Mesothelial cell of epicardium (in vitro differentiated cells): ENCODE data around the gene TSPAN14. TPM values are rescaled to one million over a fixed set of nuclear protein-coding genes. Genes with fewer than 3 reads are reported as not detected.

Experiments
- DNase-seq, 2 experiments: peaks; one replicate each; pipeline ENCODE4 v3.0.0; 2021; ENCODE audit warnings: low spot score in 2 of 2; ENCODE audit not compliant: unreplicated experiment in 2 of 2
- H3K27ac Mint-ChIP-seq: 2 replicates; pipeline ENCODE4 v1.8.0; 2021; ENCODE audit warnings: mixed read lengths
- H3K27me3 Mint-ChIP-seq: 2 replicates; pipeline ENCODE4 v1.8.0; 2021; ENCODE audit warnings: low read depth, mixed read lengths
- H3K36me3 Mint-ChIP-seq: 2 replicates; pipeline ENCODE4 v1.8.0; 2021; ENCODE audit warnings: mixed read lengths
- H3K4me1 Mint-ChIP-seq: 2 replicates; pipeline ENCODE4 v1.8.0; 2021; ENCODE audit warnings: mixed read lengths
- H3K4me3 Mint-ChIP-seq: 2 replicates; pipeline ENCODE4 v1.8.0; 2021; ENCODE audit warnings: mild to moderate bottlenecking, moderate library complexity, mixed read lengths
- H3K9me3 Mint-ChIP-seq: 2 replicates; pipeline ENCODE4 v1.8.0; 2021; ENCODE audit warnings: mixed read lengths
- CTCF ChIP-seq: fragments of 200-600 bp; sonication (generic); IDR thresholded peaks from one replicate; pipeline ENCODE4 v1.5.0; 2021; ENCODE audit warnings: antibody characterized with exemption; ENCODE audit not compliant: unreplicated experiment
- total RNA-seq: library from RNA; stranded (reverse); gene quantifications from 3 replicates; pipeline ENCODE4 v1.2.1, GENCODE V29; 2021

The TSPAN14 gene
- total RNA-seq, 1 donor from 2014 or later: 113 TPM

- no peak for TF ChIP-seq CTCF
- no peaks in the 10 kb centered on the region for H3K36me3 Mint-ChIP-seq
- DNase-seq: no peak
- H3K27ac Mint-ChIP-seq: peak overlapping the region; percentile 39
- no peak overlapping the region for H3K4me3 Mint-ChIP-seq
- no peaks in the 10 kb centered on the region for H3K9me3 Mint-ChIP-seq
- peaks cover 41% of the 10 kb centered on the region for H3K4me1 Mint-ChIP-seq
- peaks cover 8% of the 10 kb centered on the region for H3K27me3 Mint-ChIP-seq
These were observed 11.2 kb upstream of the TSPAN14 start for GRCh38 chr10:80442879-80443278.

DNA sequence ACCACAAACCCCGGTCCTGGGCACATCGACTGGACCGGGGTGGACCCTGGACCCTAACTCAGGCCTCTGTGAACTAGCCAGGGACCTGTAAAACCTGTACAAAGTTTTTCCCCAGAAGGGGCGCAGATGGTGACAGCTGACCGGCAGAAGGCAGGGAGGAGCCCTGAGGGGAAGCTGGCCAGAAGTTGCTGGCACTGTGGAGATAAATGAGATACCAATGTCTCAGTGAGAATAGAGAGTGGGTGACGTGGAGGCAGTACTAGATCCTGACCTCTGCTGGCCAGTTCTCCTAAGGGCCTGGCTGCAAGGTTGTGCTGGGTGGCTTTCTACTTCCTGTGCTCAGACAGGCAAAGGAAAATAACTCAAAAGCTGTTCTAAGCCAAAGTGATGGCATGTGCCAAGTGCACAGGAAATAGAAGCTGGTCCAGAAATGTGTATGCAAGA is 10.6 kb upstream of the TSPAN14 start:
- DNase-seq: no peak
- Mint-ChIP-seq H3K9me3 (no peaks in the 10 kb centered on the region), H3K4me3 (no peak overlapping the region)

DNA sequence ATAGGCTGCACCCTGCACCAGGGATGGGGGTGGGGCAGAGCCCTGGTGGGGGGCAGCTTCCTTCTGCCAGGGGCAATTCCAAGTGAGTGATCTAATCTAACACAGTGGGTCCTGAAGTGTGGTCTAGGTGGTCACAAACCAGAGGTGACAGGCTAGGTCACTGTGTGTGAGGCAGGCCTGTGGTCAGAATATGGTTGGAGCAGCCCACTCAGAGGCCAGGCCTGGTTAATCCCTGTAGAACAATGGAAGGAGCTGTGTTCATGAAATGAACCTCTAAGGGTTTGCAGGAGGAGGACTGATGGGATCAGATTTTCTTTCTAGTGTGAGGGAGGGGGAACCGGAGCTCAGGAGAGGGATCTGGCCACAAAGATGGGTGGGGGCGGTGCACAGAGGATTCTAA is 10.0 kb upstream of the TSPAN14 start:
- no peak for TF ChIP-seq CTCF
- Mint-ChIP-seq H3K4me3 (no peak overlapping the region), H3K27ac (no peak overlapping the region)

More for the DNA sequence above, 10.6 kb upstream of the TSPAN14 start:
- Mint-ChIP-seq H3K36me3 (no peaks in the 10 kb centered on the region), H3K27ac (peak overlapping the region; percentile 8), H3K27me3 (peaks cover 8% of the 10 kb centered on the region), H3K4me1 (peaks cover 47% of the 10 kb centered on the region)
- no peak for TF ChIP-seq CTCF

GRCh38 chr10:80444646-80445319 is 9.3 kb upstream of the TSPAN14 start:
- TF ChIP-seq CTCF: no peak
- Mint-ChIP-seq H3K9me3 (no peaks in the 10 kb centered on the region), H3K4me3 (no peak overlapping the region), H3K27ac (no peak overlapping the region), H3K36me3 (no peaks in the 10 kb centered on the region), H3K4me1 (peaks cover 51% of the 10 kb centered on the region), H3K27me3 (peaks cover 8% of the 10 kb centered on the region)
- no peak for DNase-seq

More for the DNA sequence above, 10.0 kb upstream of the TSPAN14 start:
- H3K27me3 Mint-ChIP-seq: peaks cover 8% of the 10 kb centered on the region
- H3K36me3 Mint-ChIP-seq: no peaks in the 10 kb centered on the region
- no peak for DNase-seq
- H3K9me3 Mint-ChIP-seq: no peaks in the 10 kb centered on the region
- H3K4me1 Mint-ChIP-seq: peaks cover 46% of the 10 kb centered on the region

DNA sequence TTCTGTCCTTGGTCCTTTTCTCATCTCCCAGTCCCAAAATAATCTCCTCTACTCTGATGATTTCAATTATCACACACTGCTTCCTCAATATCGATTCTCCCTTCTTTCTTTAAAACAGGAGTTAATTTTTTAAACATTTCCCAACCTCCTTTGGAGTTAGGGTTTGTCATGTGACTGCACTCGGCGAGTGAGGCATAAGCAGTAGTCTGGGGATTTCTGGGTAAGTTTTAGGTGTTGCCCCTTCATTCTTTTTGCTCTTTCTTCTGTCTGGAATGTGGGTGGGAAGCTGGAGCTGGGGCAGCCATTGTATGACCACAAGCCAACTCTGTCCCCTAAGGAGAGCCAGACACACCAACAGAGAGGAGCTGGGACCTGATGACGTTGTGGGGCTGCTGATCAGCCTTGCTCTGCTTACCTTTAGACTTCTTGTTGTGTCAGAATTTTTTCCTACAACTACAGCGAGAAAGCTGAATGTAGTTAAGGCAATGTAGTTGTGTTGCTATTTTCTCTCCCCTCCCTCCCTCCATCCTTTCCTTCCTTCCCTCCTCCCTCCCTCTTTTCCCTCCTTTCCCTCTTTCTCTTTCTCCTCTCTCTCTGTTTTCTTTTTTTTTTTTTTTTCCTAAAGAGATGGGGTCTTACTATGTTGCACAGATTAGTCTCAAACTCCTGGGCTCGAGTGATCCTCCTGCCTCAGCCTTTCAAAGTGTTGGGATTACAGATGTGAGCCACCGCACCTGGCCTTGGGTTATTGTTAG is 6.5 kb upstream of the TSPAN14 start:
- Mint-ChIP-seq H3K4me1 (peaks cover 47% of the 10 kb centered on the region), H3K27me3 (peaks cover 8% of the 10 kb centered on the region), H3K36me3 (no peaks in the 10 kb centered on the region), H3K4me3 (no peak overlapping the region), H3K27ac (no peak overlapping the region), H3K9me3 (no peaks in the 10 kb centered on the region)
- DNase-seq: no peak
- no peak for TF ChIP-seq CTCF
